GM19452 (cell line): ENCODE measurements around the gene MESD.

Experiments
- ATAC-seq: cut with Tn5 transposase; IDR thresholded peaks from one replicate; pipeline ENCODE4 v1.9.1; 2021; ENCODE audit not compliant: unreplicated experiment

Gene MESD

DNA sequence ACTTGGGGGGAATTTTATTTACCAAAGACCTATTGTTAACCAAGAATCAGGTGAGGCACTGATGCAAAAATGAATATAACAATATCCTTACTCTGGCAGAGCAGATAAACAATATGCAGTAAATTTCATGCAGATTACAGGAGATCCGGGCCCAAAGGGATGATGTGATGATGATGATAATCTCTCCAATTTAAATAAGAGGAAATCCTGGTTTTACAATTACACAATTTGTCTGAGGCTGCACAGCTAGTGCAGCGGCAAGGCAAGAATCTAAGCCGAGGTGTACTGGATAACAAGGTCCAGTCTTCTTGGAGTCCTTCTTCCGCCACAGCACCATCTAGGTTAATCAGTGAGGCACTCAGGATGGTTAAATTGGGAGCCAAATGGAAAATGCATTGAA lies 2.4 kb upstream of the MESD start:
- no peak for ATAC-seq

DNA sequence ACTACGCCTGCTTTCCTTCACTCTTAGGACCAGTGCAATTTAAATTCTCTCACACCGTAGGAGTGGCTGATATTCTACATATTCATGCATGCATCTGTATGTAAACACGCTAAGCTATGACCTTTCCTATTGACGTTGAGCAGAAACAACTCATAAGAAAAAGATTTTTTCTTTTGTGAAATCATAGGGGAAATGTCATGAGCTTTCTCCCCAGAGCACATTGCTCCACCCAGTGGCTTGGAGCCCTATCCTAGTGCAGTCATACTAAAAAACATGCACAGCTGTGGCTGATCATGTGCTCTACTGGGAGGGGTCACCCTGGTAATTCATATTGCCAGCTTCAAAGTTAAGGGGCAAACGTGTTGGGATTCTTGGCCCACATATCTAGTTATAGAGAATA lies 1.8 kb upstream of the MESD start:
- no peak for ATAC-seq

- ATAC-seq, result no peak
These were observed 1.3 kb upstream of the MESD start for GRCh38 chr15:80990955-80991354.

DNA sequence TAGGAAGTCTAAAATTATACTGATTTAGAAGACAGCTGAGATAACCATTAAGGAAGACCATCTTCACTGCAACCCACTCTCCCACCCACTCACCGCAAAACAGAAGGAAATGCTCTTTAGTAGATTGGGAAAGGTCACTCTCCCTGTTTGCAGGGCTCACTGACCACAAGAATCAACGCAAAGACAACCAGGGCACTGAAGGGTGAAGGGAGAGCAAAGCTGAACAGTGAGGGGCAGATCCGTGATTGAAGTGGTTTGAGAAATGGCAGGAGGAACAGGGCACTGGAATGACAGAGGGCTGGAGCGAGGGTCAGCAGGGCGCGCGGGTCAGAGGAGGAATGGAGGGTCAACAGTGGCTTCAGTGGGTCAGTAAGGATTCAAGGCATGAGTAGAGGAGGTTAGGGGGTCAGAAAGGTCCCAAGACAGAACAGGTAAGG lies 520 bp downstream of the MESD start:
- ATAC-seq, result peak; percentile 3

DNA sequence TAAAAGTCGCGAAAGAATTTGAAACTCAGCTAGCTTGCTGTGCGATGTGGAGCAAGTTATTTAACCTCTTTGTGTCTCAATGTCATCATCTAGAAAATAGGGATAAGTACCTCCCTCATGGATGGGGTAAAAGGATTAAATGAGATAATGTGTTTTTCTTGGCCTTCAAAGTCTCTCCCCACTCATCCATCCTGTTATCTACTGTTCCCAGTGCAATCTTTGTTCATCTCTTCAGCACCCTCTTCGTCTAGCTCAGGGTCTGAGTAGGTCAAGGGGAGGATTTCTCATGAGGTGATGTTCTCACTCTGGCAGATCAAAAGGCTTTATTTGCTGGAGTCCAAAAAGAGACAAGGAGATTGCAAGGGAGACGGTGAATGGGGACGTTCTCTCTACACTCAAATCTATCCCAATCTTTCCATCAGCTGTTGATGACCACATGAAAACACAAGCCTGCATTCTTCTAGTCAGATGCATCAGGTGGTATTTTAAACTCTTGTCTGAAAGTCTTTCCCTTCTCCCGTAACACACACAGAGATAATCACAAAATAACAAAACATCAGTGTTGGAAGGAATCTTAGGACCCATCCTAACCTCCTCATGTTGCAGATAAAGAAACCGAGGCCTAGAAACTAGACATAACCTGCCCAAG lies 1.3 kb downstream of the MESD start:
- ATAC-seq, result no peak

- ATAC-seq, result no peak
These were observed 3.1 kb downstream of the MESD start for GRCh38 chr15:80986487-80986886.

- no peak for ATAC-seq
These were observed 3.6 kb downstream of the MESD start for GRCh38 chr15:80985981-80986380.

DNA sequence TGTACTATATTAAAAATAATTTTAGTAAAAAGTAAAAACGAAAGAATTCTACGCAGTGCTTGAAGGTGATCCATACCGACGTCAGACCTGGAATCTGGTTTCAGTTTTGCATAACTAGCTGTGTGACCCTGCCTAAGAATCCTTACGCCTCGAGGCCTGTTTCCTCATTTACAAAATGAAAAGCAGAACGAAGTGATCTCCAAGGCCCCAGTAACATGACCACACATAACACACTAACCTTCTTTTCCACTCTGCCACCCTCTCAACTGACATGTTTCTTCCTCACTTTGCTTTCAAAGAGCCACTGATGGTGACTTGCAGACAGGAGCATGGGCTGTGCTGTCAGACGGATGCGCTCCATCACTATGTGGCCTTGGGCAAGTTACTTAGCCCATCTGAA lies 4.8 kb downstream of the MESD start:
- no peak for ATAC-seq

DNA sequence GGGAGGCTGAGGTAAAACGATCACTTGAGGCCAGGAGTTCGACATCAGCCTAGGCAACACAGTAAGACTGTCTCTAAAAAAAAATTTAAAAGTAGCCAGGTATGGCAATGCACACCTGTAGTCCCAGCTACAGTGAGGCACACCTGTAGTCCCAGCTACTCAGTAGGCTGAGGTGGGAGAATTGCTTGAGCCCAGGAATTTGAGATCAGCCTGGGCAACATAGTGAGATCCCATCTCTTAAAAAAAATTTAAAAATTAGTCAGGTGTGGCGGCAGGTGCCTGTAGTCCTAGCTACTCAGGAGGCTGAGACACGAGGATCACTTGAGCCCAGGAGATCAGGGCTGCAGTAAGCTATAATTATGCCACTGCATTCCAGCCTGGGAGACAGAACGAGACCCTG lies 6.8 kb downstream of the MESD start:
- no peak for ATAC-seq

- ATAC-seq, result no peak
These were observed 7.4 kb downstream of the MESD start for GRCh38 chr15:80982205-80982604.

DNA sequence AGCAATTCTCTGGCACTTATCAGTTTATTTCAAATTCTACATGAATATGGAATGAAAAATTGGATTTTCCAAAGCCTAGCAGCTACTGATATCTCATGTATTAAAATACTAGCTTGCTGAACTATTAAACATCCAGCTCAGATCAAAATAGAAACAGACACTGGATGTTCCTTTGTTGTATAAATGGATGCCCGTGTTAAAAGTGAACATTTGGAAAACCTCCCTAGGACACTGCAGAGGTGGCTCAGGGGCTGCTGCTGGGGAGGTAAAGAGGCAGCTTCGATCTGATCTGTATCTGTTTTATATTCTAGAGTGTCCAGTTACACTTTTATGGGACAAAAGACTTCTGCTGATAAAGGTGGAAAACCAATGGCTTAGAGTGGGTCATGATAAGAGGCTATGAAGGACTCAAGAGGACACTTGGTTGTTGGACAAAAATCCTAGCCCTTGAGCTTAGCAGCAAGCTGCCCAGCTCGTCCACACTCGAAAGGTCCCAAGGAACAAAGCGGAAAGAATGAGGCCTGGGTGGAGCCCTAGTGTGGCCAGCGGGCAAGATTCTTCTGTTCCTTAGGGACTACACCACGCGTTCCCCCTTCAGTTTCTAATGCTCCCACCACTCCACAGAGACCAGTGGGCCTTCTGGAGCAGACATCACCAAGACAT lies 9.9 kb downstream of the MESD start:
- ATAC-seq, result no peak

DNA sequence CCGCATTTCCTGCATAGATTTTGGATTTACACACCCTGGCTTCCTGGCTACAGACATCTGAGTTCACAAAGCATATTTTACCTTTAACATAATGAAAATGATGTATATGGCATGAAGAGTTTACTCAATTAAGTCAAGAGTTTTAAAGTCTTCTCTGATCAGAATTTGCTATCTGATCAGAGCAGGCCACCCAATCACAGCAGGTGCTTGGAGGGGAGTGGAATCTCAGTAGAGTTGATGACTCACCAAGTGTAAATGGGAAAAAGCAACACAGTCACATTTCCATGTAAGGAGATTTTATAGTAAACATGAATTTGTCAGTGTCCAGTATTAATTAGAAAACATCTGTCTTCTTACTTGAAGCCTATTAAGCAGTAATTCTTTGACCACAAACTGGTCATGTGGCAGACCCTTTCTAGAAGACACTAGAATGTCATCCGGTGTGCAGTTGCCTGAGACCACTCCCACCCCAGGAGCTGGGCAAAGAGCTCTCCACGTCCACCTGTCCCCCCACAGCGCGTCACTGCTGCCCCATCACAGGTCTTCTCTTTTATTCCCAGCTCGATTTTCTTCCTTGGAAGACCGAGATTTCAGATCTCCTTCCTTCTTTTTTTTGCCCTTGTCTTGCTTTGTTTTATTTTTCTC lies 10.8 kb downstream of the MESD start:
- ATAC-seq, result no peak

GRCh38 chr15:80977627-80978036 lies 12.0 kb downstream of the MESD start:
- no peak for ATAC-seq

DNA sequence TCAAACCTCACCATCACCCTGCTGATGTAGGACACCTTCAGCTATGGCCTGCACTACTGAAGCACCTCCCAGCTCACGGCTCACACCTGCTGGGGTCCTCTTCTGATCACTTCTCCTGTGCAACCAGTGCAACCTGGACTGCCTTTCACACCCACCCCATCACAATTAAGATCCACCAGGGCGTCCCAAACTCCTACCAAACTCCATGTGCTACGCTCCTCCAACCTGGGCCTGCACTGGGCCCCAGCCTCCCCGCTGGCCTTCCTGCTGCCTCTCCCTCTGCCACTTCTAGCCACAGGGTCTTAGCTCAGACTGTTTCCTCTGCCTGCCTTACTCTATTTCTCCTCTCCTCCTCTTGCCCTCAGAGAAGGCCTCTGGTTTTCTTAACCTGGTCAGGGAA lies 12.8 kb downstream of the MESD start:
- no peak for ATAC-seq

DNA sequence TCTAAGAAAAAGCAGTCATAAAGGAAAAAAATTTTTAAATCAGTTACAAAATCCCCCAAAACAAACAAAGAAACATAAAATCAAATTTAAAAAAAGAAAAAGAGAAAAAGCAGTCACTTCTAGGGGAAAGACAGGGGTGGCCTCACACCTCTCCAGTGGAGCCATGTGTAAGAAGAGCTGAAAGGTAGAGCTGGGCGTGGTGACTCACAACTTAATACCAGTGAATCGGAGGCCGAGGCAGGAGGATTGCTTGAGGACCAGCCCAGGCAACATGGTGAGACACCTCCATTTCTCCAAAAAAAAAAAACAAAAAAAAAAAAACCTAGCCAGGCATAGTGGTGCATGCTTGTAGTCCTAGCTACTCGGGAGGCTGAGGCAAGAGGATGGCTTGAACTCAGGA lies 14.7 kb downstream of the MESD start:
- no peak for ATAC-seq

GRCh38 chr15:80972276-80972675 lies 17.3 kb downstream of the MESD start:
- no peak for ATAC-seq

DNA sequence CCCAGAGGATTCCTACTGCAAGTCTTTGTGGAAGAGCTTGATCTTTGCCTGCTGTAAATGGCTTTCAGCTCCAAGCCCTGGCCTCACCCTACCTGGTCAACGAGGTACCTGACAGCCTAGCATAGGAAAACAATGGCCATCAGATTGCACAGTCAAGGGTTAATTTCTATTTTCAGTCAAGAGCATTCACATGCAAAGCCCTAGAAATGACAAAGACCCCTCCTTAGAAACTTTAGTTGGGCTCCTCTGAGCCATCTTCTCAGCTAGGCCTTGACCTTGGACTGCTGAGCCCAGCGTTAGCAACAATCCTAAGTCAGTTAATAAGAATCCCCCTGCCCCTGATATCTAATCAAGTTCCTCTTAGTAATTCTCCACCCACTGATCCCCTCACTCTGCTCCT lies 18.5 kb downstream of the MESD start:
- no peak for ATAC-seq

DNA sequence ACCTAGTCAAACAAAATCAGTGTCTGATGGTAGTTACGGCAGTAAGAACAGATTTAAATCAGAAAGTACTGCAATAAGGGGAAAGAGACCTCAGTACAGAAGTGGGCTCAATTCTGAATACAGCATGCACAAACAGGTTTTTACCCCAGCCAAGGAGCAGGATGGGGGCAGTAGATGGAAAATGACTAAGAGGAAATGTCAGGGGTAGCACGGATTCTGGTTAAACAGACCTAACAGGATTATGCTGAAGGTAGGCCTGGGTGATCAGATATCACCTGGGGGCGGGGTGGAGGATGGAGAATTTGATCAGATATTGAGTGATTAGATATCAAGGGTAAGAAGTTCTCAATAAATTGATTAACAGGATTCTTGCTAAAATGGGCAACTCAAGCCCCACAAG lies 19.0 kb downstream of the MESD start:
- ATAC-seq, result no peak

DNA sequence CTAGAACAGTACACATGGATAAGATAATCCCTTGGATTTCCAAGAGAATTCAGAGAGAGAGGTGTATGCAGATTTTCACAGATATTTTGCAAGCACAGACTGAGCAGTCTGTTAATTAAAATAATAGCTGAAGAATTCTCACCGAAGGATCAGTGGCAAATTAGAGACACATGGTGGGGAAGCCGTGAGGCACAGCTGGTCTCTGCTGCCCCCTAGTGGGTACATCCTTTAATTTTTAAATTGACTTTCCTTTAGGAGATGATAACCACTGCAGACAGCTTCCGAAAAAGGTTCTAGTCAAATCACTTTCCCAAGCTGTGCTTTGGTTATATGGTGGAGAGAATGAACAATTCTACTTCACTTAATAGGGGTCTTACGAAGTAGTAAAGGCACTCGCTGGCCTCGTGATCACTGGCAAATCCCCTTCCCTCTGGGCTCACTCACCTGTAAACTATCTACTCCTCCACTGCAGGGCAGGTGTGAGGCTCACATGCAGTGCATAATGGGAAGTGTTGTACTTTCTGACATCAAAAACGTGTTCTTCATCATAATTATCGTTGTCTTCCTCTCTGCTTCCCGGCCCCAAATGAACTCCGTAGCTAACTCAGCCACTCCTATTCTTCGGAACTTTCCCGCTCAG lies 19.5 kb downstream of the MESD start:
- ATAC-seq, result no peak

GRCh38 chr15:80969316-80969715 lies 20.3 kb downstream of the MESD start:
- ATAC-seq, result no peak

GRCh38 chr15:80967991-80968510 lies 21.6 kb downstream of the MESD start:
- no peak for ATAC-seq

GRCh38 chr15:80967451-80967850 lies 22.2 kb downstream of the MESD start:
- no peak for ATAC-seq
